Activated CD4-positive, alpha-beta T cell treated with anti-CD3 and anti-CD28 coated beads for 1 hour (primary cell): ENCODE data around the gene NEK3.
"Not testable (repeated sequence)": the region's sequence is repeated elsewhere in the genome, so short reads cannot be mapped to it uniquely, and the experiment has no call there.

ENCODE experiments used
- DNase-seq: peaks from one replicate; pipeline ENCODE4 v3.0.0-alpha.2; 2020

Gene NEK3

DNA sequence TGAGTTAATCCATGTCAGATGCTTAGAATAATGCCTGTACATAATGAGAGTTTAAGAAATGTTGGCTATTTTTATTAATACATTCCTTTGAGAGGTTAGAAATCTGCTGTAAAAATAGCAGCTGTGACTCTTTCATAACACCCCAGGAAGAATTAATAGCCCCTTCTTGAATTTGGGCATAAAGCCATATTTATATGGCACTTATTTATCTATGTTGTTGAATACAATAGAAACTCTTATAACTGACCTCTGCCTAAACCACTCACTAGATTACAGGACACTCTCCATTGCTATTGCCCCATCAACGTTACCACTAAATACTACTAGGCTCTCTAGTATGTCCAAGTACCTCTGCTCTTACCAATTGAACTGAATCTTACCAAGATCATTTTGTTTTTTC is 46.8 kb downstream of the NEK3 start:
- no peak for DNase-seq

DNA sequence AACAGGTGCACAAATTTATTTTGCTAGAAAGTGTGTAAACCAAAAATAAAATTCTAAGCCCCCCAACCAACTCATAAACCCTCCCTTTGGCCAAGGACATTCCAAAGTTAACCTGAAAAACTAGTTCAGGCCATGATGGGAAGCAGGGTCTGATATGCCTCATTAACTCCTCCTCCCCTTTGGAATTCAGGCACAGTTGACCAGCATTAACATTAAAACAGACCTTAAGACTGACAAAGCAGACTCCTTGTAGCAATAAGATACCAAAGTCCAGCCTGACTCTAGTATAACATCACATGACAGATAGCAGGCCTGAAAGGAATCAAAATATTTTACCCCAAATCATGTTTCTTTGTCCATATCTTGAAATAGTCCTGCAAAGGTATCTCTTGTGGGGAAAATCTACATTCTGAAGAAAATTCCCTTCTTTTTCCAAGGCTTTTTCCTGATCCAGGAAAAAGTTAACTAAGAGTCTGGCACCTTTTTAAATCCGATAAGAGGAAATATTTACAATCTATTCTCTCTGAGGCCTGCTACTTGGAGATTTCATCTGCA is 50.2 kb downstream of the NEK3 start:
- DNase-seq: no peak

DNA sequence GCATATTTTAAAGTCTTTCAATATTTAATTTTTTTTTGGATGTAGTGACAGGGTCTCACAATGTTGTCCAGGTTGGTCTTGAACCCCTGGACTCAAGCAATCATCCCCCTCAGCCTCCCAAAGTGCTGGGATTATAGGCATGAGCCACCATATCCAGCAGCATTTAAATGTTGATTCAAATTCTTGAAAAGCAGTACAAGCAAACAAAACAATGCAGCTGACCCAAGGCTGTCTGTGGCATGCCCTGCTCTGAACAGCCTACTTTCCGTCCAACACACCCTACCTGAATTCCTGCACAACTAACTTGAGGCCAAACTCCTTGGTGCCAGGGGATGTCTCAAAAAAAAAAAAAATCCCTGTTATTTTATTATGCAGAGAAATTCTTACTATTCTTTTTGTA is 53.6 kb downstream of the NEK3 start:
- no peak for DNase-seq

DNA sequence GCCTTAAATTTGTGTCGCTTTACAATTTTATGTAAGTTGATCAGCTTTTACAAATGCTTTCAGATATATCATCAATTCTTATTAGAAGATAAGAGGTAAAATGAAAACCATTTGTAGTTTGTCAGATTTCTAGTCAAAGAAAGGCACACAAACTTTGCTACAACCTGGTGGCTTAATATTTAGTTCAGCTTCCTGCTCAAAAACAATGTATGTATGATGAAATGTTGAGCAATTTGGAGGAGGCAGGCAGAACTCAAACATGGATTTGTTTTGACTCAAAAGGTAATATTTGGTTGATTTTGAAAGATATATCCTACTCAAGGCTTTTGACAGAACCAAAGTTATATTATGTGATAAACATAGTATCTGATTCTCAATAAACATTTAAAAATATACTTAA is 54.8 kb downstream of the NEK3 start:
- no peak for DNase-seq

DNA sequence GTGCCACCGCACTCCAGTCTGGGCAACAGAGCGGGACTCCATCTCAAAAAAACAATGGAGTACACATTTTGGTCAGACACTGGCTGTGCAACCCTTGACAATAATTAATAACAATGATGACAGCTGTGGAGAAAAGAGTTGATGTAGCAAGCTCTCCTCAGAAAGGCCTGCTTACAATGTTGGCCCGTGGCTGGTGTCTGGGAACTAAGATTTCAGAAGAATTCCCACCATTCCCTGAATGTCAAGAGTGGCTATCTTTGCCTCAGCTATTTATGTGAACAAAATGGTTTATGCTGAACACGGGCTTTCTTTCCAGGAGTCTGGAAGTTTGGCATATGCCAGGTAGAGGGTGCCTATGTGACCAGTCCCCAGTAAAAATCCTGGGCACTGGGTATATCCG is 56.0 kb downstream of the NEK3 start:
- DNase-seq: no peak

DNA sequence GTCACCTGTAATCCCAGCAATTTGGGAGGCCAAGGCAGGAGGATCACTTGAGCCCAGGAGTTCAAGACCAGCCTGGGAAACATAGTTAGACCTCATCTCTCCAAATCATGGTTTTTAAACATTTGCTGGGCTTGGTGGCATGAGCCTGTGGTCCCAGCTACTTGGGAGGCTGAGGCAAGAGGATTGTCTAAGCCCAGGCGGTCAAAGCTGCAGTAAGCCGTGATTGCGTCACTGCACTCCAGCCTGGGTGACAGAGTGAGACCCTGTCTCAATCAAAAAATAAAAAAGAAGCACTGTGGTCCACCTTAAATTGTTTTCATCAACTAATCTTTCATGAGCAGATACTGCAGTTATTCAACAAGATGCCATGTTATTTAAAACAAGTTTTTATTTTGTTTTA is 57.0 kb downstream of the NEK3 start:
- not testable (repeated sequence) for DNase-seq

DNA sequence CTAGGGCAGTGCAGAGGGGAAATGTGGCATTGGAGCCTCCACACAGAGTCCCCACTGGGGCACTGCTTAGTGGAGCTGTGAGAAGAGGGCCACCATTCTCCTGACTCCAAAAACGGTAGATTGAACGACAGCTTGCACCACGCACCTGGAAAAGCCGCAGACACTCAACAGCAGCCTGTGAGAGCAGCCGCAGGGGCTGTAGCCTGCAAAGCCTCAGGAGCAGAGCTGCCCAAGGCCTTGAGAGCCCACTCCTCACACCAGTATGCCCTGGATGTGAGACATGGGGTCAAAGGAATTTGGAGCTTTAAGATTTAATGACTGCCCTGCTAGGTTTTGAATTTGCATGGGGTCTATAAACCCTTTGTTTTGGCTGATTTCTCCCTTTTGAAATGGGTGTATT is 62.2 kb downstream of the NEK3 start:
- no peak for DNase-seq

DNA sequence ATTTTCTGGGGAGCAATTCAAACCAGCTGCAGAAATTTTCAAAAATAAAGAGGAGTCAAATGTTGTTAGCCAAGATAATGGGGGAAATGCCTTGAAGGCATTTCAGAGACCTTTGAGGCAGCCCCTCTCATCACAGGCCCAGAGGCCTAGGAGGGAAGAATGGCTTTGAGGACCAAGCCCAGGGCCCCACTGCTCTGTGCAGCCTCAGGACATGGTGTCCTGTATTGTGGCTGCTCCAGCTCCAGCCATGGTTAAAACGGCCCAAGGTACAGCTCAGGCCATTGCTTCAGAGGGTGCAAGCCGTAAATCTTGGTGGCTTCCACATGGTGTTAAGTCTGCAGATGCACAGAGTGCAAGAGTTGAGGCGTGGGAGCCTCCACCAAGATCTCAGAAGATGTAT is 62.6 kb downstream of the NEK3 start:
- DNase-seq: no peak

DNA sequence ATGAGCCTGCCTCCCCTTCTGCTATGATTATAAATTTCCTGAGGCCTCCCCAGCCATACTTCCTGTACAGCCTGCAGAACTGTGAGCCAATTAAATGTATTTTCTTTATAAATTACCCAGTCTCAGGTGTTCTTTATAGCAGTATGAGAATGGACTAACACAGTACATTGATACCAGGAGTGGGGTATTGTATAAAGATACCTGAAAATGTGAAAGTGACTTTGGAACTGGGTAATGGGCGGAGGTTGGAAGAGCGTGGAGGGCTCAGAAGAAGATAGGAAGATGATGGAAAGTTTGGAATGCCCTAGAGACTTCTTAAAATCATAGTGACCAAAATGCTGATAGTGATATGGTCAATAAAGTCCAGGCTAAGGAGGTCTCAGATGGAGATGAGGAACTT is 63.3 kb downstream of the NEK3 start:
- no peak for DNase-seq

DNA sequence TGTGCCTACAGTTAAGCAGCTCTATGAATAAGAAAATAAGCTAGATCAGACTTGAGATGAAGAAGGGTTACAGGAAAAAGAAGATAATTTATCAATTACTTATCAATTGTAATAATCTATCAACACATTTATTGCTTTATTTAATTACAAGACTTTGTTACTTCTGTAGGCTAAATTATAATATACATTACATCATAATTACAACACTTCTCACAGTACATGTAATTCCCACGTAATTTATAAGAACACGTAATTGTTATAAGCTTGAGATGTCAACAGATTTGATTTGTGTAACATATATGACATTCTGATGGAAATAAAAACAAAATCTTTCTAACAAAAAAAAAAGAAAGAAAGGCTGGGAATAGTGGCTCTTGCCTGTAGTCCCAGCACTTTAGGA is 67.3 kb downstream of the NEK3 start:
- DNase-seq: no peak

DNA sequence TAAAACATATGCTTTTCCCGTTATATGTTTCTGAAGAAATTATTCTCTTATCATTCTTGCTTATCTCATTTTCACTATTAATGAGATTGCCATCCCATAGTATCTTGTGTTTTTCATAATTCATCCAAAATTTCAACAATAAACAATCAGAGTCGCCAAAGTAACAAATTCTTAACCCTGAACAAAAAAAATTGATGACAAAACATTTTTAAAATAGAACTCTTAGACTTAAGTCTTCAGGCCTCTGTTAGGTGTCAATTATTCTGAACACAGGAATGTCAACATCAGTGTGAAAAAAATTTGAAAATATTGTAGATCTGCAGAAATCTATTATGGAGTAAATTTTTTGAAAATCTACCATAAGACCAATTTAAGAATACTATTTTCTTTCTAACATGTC is 67.9 kb downstream of the NEK3 start:
- no peak for DNase-seq

DNA sequence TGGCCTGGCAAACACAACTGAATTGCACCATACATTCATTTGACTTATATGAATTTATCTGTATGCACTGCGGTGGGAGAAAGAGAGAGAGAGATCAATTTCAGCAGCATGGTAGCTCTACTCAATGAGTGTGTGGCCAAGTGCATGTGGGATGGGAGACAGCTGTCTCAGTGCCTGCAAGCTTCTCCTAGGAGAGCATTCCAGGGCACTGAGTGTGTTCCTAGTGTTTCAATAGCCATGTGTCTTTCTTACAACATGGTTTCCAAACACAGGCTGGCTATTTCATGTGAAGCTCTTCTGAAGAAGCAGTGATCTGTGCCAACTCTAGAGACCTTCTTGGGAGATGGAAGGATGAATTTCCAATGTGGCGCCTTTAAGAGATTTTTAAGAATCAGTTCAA is 74.0 kb downstream of the NEK3 start:
- DNase-seq: no peak

DNA sequence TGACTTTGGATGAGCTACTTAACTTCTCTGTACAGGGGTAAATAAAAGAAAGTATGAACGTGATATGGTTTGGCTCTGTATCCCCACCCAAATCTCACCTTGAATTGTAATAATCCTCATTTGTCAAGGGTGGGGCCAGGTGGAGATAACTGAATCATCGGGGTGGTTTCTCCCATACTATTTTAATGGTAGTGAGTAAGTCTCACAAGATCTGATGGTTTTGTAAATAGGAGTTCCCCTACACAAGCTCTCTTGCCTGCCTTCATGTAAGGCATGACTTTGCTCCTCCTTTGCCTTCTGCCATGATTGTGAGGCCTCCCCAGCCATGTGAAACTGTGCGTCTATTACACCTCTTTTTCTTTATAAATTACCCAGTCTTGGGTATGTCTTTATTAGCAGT is 74.4 kb downstream of the NEK3 start:
- DNase-seq: not testable (repeated sequence)
